GM19193 (cell line): ENCODE results near the gene ZFYVE28.

Source experiments
- POLR2A ChIP-seq: IDR thresholded peaks from 4 replicates; pipeline ENCODE4 v1.6.1; 2011; ENCODE audit not compliant: insufficient read depth, insufficient read length; ENCODE audit errors: extremely low read depth

ZFYVE28 gene

GRCh38 chr4:2249526-2250356 lies 168.7 kb downstream of the ZFYVE28 start:
- no peak for TF ChIP-seq POLR2A

GRCh38 chr4:2248821-2249261 lies 169.6 kb downstream of the ZFYVE28 start:
- no peak for TF ChIP-seq POLR2A

- no peak for TF ChIP-seq POLR2A
Observed at GRCh38 chr4:2248044-2248780, 170.2 kb downstream of the ZFYVE28 start.

- peak; percentile 4 for TF ChIP-seq POLR2A
Observed at GRCh38 chr4:2247128-2248043, 171.1 kb downstream of the ZFYVE28 start.

- TF ChIP-seq POLR2A, result no peak
Observed at GRCh38 chr4:2246384-2247127, 171.9 kb downstream of the ZFYVE28 start.

- TF ChIP-seq POLR2A, result no peak
Observed at GRCh38 chr4:2245787-2246275, 172.6 kb downstream of the ZFYVE28 start.

GRCh38 chr4:2245057-2245786 lies 173.2 kb downstream of the ZFYVE28 start:
- no peak for TF ChIP-seq POLR2A

GRCh38 chr4:2243681-2244380 lies 174.6 kb downstream of the ZFYVE28 start:
- TF ChIP-seq POLR2A, result no peak

- TF ChIP-seq POLR2A, result peak; percentile 78
Observed at GRCh38 chr4:2241410-2242353, 176.8 kb downstream of the ZFYVE28 start, which contains the start of the genes HAUS3 and POLN. HAUS3 (minus strand) TSS chr4:2242121; CDS start chr4:2240946, 1,175 bp downstream. POLN (minus strand) TSS chr4:2242121; CDS start chr4:2229231, 12,890 bp downstream.

- no peak for TF ChIP-seq POLR2A
Observed at GRCh38 chr4:2241003-2241402, 177.4 kb downstream of the ZFYVE28 start.

- no peak for TF ChIP-seq POLR2A
Observed at GRCh38 chr4:2236944-2237666, 181.3 kb downstream of the ZFYVE28 start.
